Tibial artery (tissue), 4 donors: ENCODE data around the gene HSD11B2.

Experiments
- DNase-seq, 2 donors: peaks; one replicate each; pipeline ENCODE4 v3.0.0-alpha.2; 2019
- H3K27ac ChIP-seq, 2 donors: fragments of 200-600 bp; sonication (generic) in 1 of 2; 1 replicate in 1 of 2; 2 replicates in 1 of 2; pipeline ENCODE4 v1.5.1; 2018 to 2019; ENCODE audit warnings: mild to moderate bottlenecking in 1 of 2
- H3K27me3 ChIP-seq, 2 donors: fragments of 200-600 bp; sonication (generic) in 1 of 2; one replicate each; pipeline versions ENCODE4 v1.5.1 to v1.6.0; 2016 to 2019
- H3K36me3 ChIP-seq, 3 donors: fragments of 200-600 bp; sonication (generic) in 2 of 3; one replicate each; pipeline ENCODE4 v1.5.1; 2016 to 2019; ENCODE audit warnings: mild to moderate bottlenecking in 2 of 3
- H3K4me1 ChIP-seq, 4 donors: fragments of 200-600 bp; sonication (generic) in 2 of 4; 1 replicate in 3 of 4; 2 replicates in 1 of 4; pipeline ENCODE4 v1.5.1; 2016 to 2019
- H3K4me3 ChIP-seq, 2 donors: fragments of 200-600 bp; sonication (generic) in 1 of 2; 1 replicate in 1 of 2; 2 replicates in 1 of 2; pipeline ENCODE4 v1.5.1; 2018 to 2019; ENCODE audit warnings: mild to moderate bottlenecking in 2 of 2
- H3K9me3 ChIP-seq, 3 donors: fragments of 200-600 bp; sonication (generic) in 1 of 3; one replicate each; pipeline ENCODE4 v1.5.1; 2016 to 2019
- CTCF ChIP-seq, 2 experiments: fragments of 200-600 bp in 1 of 2; fragments of 450-650 bp in 1 of 2; IDR thresholded peaks; one replicate each; pipeline ENCODE4 v1.5.1; 2017 to 2019; ENCODE audit warnings: antibody characterized with exemption in 2 of 2, mild to moderate bottlenecking in 1 of 2, moderate library complexity in 1 of 2
- intact Hi-C: fragments of 100-400 bp; cut with DNase I; formaldehyde crosslinking; loops from one replicate; pipeline ENCODE4 v1.15.0; 2023; ENCODE audit warnings: low total_unique reads

HSD11B2 gene

DNA sequence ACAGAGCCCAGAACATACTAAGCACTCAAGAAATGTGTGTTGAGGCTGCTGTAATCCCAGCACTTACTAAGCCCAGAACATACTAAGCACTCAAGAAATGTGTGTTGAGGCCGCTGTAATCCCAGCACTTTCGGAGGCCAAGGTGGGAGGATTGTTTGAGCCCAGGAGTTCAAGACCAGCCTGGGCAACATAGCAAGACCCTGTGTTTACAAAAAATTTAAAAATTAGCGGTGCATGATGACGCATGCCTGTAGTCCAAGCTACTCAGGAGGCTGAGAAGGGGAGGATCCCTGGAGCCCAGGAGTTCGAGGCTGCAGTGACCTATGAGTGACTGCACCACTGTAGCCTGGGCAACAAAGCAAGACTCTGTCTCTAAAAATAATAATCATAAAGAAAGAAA lies 7.9 kb upstream of the HSD11B2 start:
- no peak overlapping the region for H3K27ac ChIP-seq

GRCh38 chr16:67423611-67424260 lies 7.2 kb upstream of the HSD11B2 start:
- H3K9me3 ChIP-seq, result no peaks in the 10 kb centered on the region
- intact Hi-C loops, result no loop called here
- DNase-seq, result no peak
- peaks cover 0 to 12% (median 0%) of the 10 kb centered on the region in 4 donors for H3K4me1 ChIP-seq
- no peak for TF ChIP-seq CTCF (IDR thresholded peaks at IDR 0.05)
- H3K27ac ChIP-seq, result no peak overlapping the region
- no peak overlapping the region for H3K4me3 ChIP-seq
- peaks cover 0 to 42% of the 10 kb centered on the region in 2 donors for H3K27me3 ChIP-seq
- no peaks in the 10 kb centered on the region for H3K36me3 ChIP-seq

More for the DNA sequence above, 7.9 kb upstream of the HSD11B2 start:
- H3K4me3 ChIP-seq, result no peak overlapping the region
- intact Hi-C loops, result no loop called here
- H3K27me3 ChIP-seq, result peaks cover 0 to 34% of the 10 kb centered on the region in 2 donors
- H3K9me3 ChIP-seq, result no peaks in the 10 kb centered on the region
- no peak for DNase-seq
- peaks cover 0 to 4% (median 0%) of the 10 kb centered on the region in 4 donors for H3K4me1 ChIP-seq
- no peaks in the 10 kb centered on the region for H3K36me3 ChIP-seq
- no peak for TF ChIP-seq CTCF (IDR thresholded peaks at IDR 0.05)

DNA sequence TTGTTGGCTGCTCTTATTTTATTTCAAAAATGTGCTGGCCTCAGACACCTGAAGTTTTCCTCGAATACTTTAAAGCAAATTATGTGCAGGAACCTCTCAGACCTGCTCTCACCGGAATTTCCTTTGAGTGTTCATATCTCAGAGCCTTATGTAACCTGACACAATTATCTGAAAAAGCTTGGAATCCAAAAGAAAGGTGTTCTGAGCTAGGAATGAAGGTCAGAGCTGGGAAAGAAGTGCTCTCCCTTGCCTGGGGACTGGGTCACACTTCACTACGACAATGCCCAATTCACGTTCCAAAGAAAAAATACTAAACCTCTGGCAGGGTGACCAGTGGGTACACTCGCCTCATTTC lies 6.7 kb upstream of the HSD11B2 start:
- no peak for TF ChIP-seq CTCF (IDR thresholded peaks at IDR 0.05)
- H3K4me1 ChIP-seq, result peaks cover 0 to 14% (median 0%) of the 10 kb centered on the region in 4 donors
- DNase-seq, result no peak
- intact Hi-C loops, result no loop called here
- peaks cover 0 to 47% of the 10 kb centered on the region in 2 donors for H3K27me3 ChIP-seq
- H3K27ac ChIP-seq, result no peak overlapping the region
- H3K36me3 ChIP-seq, result no peaks in the 10 kb centered on the region
- H3K9me3 ChIP-seq, result no peaks in the 10 kb centered on the region
- H3K4me3 ChIP-seq, result no peak overlapping the region

- no peak overlapping the region for H3K4me3 ChIP-seq
- no peak overlapping the region for H3K27ac ChIP-seq
- intact Hi-C loops, result loop anchor here (5.0 kb wide), 2 partner anchors 37 to 653 kb away; no protein-coding TSS in a partner anchor
- H3K27me3 ChIP-seq, result peaks cover 0 to 55% of the 10 kb centered on the region in 2 donors
- H3K4me1 ChIP-seq, result peaks cover 0 to 16% (median under 1%) of the 10 kb centered on the region in 4 donors
- no peaks in the 10 kb centered on the region for H3K36me3 ChIP-seq
- TF ChIP-seq CTCF (IDR thresholded peaks at IDR 0.05), result no peak
- H3K9me3 ChIP-seq, result no peaks in the 10 kb centered on the region
- DNase-seq, result no peak
These were observed 5.9 kb upstream of the HSD11B2 start for GRCh38 chr16:67425061-67425460.

GRCh38 chr16:67425580-67425979 lies 5.3 kb upstream of the HSD11B2 start:
- no peak for DNase-seq
- Histone ChIP-seq H3K9me3 (no peaks in the 10 kb centered on the region), H3K27ac (no peak overlapping the region), H3K27me3 (peaks cover 0 to 60% of the 10 kb centered on the region in 2 donors), H3K4me3 (no peak overlapping the region), H3K36me3 (no peaks in the 10 kb centered on the region), H3K4me1 (peaks cover 3 to 21% (median 5%) of the 10 kb centered on the region in 4 donors)
- no peak for TF ChIP-seq CTCF (IDR thresholded peaks at IDR 0.05)
- intact Hi-C loops, result loop anchor here (5.0 kb wide), 2 partner anchors 37 to 653 kb away; no protein-coding TSS in a partner anchor
